HG02885 (cell line): ENCODE data around the gene BEGAIN.

ENCODE experiments used
- ATAC-seq: cut with Tn5 transposase; IDR thresholded peaks from one replicate; pipeline ENCODE4 v1.9.1; 2021; ENCODE audit warnings: mild to moderate bottlenecking; ENCODE audit not compliant: unreplicated experiment, poor library complexity

The BEGAIN gene

DNA sequence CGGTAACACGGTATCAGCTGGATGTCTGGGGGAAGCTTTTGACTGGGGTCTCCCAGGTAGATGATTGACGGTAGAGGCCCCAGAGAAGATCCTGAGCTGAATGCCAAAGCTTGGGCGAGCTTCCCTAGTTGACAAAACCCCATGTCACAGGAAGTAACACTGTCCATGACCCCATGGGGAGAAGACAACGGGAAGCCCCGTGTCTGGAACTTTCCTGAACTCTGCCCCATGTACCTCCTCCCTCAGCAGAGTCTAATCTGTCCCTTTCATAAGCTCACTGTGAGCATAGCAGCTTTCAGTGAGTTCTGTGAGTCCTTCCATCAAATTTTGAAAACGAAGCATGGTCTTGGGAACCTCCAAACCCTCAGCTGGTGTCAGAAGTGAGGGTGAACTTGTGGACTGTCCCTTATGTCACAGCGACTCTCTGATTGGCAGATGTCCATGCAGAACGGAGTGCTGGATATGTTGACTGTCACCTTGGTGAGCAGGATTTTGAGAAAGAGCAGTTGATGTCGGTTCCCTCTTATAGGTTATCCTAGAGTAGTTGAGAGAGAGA is 29.7 kb upstream of the BEGAIN start:
- ATAC-seq, result no peak

DNA sequence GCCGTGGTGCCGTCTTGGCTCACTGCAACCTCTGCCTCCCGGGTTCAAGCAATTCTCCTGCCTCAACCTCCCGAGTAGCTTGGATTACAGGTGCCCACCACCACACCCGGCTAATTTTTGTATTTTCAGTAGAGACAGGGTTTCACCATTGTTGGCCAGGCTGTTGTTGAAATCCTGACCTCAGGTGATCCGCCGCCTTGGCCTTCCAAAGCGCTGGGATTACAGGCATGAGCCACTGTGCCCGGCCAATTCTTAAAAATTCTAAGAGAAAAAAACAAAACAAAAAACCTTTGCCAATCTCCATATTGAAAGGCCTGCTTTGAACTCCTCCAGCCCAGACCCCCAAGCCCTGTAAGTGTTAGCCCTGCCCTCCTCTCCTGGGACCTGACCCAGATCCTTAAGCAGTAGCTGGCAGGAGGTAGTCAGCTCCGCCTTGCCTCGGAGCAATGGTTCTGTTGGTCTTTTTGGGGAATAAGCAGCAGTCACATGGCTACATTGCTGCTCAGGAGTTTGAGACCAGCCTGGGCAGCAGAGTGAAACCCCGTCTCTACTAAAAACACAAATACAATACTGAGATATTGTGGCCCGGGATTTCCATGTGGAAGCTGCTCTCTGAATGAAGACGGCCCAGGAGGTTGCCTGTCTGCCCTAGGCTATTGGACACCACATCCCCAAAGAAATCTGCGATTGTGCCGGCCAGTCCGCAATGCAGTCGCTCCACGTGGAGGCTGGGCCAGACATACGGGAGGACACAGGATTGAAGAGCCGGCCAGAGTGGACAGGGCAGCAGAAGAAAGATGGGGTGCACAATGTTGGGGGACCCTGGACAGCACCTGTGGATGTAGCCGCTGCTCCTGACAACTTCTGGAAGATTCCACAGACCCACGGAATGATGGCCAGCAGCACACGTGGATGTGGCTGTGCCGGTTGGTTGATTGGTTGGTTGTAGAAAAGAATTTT is 28.8 kb upstream of the BEGAIN start:
- no peak for ATAC-seq

DNA sequence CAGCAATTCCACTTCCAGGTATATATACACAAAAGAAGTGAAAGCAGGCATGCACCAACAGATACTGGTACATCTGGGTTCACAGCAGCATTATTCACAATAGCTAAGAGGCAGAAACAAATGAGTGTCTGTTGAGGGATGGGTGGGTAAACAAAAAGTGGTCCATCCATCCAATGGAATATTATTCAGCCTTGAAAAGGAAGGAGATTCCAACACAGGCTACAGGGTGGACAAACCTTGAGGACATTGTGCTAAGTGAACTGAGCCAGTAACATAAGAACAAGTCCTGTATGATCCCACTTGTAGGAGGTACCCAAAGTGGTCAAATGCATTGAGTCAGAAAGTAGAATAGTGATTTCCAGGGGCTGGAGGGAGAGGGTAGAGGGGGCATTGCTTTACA is 27.6 kb upstream of the BEGAIN start:
- ATAC-seq, result no peak

DNA sequence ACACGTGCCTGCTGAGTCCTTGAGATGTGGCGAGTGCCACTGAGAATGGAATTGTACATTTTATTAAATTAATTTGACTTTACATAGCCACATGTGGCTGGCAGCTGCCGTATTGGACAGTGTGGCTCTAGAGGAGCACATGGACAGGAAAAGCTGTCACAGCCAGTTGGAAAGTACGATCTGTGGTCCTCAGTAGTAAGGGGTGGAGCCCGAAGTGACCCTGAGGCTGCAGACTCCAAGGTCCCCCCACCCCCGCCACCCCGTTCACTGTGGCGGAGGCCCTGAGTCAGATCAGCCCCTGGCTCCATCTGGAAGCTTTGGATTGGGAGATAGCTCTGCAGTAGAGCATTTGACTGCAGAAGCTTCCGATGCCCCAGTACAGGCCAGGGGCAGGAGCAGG is 25.8 kb upstream of the BEGAIN start:
- no peak for ATAC-seq

DNA sequence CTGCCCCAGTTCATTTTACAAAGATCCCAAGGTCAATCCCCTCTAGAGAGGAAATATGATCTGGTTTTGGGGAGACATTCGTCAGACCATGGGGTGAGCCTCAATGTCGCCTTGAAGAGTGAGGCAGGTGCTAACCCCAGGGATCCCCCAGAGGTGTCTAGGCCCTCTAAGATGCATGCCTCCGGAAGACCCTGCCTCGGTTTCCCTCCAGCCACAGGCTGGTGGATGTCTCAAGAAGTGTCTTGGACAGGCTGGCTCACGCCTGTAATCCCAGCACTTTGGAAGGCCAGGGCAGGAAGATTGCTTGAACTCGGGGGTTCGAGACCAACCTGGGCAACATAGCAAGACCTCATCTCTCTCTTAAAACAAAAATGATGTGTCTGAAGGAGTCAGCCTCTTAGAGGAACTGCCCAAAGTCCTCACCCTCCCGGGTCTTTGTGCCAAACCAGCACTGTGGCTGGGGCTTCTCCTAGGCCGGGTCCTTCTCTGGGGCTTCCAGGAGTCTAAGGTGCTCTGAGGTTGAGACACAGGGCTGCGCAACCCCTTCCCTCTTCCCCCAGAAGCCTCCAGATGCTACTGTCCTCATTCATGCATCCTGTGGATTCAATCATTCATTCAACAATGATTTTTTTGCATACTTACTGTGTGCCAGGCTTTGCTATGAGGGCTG is 24.7 kb upstream of the BEGAIN start:
- ATAC-seq, result no peak

DNA sequence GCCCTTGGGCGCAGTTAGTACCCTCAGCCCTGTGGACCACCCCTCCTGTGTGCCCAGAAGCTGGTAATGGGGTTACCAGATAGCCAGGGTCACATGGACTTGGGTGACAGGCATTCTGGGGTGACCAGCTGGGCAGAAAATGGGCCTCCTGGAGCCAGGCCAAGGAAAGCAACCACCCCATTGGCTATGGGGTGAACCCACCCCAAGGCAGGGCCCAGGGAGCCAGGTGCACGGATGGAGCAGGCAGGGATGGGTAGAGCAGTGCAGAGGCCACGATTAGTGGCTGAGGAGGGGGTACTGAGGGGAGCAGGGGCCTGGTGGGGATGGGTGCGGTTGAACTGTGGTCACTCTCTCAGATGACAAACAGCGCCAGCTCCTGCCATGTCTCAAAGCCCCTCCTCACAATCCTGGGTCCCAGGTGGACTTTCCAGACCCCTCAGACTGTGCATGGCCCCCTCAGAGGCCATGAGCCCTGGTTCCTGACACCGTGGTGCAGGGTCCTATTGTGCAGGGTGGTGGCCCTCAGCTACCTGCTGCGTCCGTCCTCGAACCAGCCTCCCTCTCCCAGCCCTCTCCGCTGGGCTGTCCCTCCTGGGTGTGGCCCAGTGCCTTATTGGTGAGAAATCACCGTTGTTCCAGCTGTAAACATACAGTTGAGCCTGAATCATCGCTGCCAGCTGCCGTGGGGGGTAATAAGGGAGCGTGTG is 23.4 kb upstream of the BEGAIN start:
- ATAC-seq, result no peak

DNA sequence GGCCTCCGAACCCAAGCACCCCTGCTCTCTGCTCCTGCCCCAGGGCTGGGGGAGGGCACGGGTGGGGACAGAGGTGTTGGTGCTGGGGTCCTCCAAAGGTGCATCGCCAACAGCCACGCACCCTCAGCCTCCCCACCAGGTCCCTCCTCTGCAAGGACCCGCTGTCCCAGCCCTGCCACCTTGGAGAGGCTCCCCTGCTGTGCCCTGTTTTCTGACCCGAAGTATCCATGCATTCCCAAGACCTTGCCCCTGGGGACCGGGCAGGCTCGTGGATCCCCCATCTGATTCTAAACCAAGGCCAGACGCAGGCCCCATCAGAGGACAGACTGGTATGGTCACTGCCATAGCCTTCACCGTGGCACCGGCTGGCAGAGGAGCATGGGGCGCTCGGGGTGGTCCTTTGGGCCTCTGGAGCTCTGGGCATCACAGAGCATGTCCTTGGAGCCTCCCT is 22.7 kb upstream of the BEGAIN start:
- no peak for ATAC-seq

DNA sequence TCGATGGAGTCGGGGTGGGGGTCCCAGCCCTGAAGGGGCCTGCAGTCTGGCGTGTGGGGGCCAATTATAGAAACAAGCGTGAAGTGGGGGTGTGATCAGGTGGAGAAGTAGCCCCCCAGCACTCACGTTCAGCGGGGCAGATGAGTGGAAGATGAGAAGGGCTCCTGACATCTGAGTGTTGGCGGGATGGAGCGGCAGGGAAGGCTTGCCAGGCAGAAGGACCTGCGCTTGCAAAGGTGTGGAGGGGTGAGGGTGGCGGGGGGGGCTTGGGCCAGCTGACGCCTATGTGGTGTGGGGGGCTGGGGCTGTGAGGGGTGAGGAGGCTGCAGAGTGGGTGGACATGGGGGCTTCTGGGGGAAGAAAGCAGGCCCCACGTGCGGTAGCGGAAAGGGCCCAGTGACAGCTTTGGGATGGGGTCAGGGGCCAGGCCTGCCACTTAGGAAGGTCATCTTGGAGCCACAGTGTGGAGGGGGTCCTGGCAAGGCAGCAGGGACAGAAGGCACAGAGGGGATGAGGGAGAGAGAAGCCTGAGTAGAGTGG is 22.2 kb upstream of the BEGAIN start:
- no peak for ATAC-seq

DNA sequence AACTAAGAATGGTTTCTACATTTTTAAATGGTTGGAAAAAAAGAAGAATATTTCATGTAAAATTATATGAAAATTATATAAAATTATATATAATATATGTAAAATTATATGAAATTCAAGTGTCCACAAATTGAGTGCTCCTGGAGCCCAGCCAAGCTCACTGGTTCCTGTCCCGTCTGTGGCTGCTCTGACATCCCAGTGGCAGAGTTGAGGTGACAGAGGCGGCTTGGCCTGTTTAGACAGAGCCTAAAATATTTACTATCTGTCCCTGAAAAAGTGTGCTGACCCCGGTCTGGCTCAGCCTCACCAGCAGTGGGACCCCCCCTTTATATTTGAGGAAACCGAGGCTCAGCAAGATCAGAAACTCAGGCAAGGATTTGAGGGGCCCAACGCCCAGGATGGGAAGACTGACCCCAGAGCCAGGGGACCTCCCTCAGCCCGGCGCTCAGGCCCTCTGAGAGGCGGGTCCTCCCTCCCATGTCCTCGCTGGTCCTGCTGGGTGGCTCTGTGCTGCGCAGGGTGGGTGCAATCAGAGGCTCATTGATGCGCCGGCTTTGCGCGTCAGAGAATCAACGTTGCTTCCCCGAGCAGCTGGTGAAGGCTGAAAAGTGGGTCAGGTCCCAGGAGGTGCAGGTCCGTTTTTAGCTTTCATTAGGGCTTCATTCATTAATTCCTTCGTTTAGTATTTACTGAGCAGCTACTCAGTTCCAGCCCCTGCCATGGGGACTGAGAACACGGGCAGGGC is 21.5 kb upstream of the BEGAIN start:
- no peak for ATAC-seq

DNA sequence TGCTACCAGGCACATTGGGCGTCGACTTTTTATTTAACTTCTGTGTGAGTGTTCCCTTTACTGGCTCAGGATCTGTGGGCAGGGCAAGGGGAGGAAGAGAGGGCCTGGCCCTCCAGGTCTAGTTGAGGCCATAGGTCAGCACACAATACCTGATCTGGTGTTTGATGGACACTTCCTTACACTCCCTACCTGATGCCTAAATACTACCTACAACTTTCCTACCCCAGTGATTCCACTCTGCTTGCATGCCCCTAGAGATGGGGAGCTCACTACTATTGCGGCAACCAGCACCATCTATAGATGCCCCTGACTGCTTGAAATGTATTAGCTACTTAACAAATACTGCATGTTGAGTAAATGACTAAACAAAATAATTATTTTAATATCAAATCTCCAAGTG is 20.8 kb upstream of the BEGAIN start:
- no peak for ATAC-seq

DNA sequence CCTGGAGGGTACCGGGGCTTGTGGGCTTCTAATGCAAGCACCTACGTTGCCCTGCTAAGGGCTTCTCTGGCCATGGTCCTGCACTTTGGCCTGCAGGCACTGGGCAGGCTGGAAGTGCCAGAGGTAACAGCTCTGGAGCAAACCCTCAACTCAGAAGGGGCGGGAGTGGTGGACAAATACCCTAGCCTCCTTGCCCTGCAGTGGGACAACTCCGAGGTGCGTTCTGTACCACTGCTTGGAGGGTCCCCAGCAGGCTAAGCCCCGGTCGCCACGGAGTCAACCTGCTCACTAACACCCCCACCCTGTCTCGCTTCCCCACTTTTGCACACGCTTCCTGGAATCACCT is 20.4 kb upstream of the BEGAIN start:
- no peak for ATAC-seq

DNA sequence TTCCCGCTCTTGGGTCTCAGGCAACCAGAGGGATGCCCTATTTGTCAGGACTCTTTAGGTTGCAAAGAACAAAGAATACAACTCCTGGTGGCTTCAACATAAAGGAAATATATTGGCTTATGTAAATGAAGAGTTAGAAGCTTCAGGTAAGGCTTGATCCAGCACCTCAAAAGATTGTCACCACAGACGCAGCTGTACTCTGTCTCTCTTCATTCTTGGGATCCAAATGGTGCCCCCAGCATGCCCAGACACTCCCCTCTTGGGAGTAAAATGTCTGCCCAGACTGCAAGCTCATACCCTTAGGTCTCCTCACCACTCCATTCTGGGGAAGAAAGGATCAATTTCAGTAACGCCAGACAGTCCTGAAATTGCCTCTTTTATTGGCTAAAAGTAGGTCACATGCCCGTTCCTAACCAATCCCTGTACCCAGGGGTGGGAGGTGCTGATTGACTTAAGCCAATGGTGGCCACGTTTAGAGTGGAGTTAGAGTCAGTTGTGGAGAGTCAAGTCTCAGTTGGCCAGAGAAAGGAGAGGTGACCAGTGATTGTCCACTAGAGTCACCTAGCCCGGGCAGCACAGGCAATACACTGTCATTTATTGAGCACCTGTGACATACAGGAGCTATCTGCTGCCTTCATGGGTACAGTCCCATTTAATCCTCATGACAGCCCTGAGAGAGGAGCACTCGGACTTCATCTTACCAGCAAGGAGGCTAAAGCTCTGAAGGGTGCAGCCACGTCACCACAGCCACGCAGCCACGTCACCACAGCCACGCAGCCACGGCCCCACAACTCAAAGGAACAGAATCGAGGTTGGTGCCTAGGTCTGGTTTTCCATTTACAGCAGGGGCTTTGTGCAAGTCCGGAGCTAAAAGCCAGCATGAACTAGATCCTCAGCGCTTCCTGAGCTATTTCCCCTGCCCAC is 19.7 kb upstream of the BEGAIN start:
- no peak for ATAC-seq

DNA sequence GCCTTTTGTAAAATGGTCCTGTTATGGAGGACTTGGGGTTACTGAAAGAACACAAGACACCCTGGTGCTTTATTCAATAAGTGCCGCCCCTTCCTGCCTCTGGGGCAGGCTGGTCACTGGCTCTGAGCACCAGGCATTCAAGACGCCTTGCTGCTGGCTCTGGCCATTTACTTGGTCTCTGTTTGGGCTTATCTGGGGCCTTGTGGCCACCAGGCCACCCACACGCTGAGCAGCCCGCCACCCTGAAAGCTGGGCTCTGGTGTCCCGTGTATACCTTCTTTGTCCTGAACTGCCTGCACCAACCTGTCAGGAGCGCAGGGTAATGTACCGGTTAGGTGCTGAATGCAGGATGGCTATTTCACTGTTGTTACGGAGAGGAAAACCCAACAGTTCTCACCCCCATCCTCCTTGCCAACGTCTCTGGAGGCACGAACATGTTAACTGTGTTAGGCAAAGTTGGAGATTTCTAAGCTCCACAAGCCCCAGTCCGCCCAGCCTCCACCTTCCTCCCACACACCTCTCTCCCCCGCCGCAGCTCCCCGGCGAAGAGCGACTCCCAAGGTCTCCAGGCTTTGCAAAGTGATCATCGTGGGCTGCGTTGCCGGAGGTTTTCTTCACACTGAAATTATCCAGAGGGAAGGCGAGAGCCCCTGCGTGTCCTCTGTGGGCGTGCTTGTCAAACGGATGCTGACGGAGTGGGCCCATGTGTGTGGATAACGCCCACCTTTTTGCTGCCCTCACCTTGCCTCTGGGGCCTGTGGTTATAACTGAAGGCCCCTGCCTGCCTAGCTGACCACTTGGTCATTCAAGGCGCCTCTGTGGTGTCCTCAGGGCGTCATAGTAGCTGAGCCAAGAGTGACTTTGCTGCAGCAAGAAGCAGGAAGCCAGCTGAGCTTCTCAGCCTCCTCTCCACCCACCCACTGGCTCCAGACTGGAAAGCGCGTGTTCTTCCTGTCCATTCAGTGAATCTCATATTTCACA is 18.8 kb upstream of the BEGAIN start:
- ATAC-seq, result no peak

DNA sequence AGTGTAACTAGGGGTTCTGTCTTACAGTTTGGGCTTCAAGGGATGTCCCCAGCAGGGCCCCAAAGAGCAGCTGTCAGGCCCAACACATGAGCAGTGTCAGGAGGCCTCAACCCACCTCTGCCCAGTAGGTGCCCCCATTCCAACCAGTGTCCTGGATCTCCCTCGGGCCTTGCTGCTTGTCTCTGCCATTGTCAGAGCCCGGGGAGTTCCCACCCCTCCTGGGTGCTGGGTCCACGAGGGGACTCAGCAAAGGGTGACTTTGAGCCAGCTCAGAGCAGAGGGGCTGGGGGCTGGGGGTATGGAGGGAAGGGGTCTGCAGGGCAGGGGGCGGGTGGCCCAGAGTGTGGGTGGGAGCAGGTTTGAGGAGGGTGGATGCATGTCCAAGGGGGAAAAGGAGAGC is 18.0 kb upstream of the BEGAIN start:
- no peak for ATAC-seq

DNA sequence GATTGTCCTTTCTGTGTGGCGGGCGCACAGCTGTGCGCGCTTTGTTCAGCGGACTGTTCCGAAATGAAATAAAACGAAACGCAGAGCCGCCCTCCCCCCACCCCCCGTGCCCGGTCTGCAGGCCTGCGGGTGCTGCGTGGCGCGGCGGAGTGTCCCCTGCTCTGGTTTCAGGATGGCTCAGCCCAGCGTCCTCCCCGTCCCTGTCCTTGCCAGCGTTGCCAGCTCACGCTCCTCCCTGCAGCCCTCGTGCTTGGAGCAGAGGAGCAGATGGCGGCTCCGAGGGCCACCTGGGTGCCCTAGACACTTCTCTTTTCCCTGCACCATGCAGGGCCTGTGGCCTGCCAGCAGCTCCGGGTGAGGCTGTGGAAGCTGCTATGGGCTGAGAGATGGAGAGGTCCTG is 17.5 kb upstream of the BEGAIN start:
- ATAC-seq, result no peak

DNA sequence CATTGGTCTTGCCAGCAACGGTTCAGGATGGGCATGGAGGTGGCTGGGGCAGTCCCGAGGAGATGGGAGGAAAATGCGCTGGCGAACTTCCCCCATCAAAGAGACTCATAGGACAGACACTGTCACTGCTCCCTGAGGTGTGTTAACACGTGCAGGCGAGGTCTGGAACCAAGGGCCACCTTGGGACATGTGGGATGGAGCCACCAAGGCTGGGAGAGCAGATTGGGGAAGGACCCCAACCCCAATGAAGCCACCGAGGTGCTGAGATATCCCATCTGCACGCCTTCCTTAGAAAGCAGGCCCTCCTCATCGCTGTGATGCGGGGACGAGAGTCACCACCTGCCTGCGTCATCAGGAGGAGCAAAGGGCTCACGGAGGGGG is 16.9 kb upstream of the BEGAIN start:
- ATAC-seq, result no peak

DNA sequence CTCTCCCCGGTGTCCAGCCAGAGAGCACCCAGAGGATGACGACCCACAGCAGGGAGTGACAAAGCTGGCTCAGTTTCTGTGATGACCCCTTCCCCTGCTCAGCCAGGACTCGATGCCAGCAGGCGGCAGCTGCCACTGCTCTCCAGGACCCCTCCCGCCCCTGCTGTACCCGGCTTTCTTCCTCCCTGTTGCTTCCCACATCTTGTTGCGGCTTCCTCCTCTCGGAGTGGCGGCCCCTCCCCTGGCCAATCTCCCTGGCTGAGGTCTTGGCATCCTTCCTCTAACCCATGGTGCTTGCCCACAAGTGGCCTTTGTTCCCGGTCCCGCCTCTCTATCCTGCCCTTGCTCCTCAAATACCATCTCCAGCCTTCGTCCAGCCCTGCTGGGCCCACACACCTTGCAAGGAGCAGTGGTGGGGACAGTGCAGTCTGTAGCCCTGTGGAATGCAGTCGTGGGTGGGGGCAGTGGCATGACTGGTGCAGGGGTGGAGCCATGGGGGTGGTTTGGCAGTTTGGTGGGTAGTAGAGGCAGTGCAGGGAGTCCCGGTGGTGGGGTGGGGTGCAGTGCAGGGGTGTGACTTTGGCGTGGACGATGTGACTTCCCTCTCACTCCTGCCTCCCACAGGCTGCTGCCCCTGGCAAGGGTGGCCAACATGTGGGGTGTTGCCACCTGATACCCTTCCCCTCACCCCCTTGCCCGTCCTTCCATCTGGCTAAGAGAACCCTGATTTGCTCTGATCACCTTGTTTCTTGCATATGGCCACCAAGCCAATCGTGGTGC is 16.3 kb upstream of the BEGAIN start:
- no peak for ATAC-seq
